HG02610 (cell line): Measurements from ENCODE around the gene PHC3.
"Not testable (repeated sequence)": the region's sequence is repeated elsewhere in the genome, so short reads cannot be mapped to it uniquely, and the experiment has no call there.

Experiments used
- ATAC-seq: cut with Tn5 transposase; IDR thresholded peaks from one replicate; pipeline ENCODE4 v1.9.1; 2021; ENCODE audit warnings: mild to moderate bottlenecking, moderate library complexity; ENCODE audit not compliant: unreplicated experiment

Gene PHC3

GRCh38 chr3:170196833-170197232 lies 15.3 kb upstream of the PHC3 start:
- ATAC-seq, result no peak

DNA sequence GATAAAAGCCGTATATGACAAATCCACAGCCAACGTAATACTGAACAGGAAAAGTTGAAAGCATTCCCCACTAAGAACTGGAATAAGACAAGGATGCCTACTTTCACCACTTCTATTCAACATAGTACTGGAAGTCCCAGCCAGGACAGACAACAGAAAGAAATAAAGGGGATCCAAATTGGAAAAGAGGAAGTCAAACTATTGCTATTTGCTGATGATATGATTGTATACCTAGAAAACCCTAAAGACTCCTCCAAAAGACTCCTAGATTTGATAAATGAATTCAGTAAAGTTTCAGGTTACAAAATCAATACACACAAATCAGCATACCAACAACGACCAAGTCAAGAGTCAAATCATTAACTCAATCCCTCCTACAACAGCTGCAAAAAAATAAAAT lies 14.2 kb upstream of the PHC3 start:
- ATAC-seq, result not testable (repeated sequence)

GRCh38 chr3:170189398-170190256 lies 8.1 kb upstream of the PHC3 start:
- peak; percentile 9 for ATAC-seq

DNA sequence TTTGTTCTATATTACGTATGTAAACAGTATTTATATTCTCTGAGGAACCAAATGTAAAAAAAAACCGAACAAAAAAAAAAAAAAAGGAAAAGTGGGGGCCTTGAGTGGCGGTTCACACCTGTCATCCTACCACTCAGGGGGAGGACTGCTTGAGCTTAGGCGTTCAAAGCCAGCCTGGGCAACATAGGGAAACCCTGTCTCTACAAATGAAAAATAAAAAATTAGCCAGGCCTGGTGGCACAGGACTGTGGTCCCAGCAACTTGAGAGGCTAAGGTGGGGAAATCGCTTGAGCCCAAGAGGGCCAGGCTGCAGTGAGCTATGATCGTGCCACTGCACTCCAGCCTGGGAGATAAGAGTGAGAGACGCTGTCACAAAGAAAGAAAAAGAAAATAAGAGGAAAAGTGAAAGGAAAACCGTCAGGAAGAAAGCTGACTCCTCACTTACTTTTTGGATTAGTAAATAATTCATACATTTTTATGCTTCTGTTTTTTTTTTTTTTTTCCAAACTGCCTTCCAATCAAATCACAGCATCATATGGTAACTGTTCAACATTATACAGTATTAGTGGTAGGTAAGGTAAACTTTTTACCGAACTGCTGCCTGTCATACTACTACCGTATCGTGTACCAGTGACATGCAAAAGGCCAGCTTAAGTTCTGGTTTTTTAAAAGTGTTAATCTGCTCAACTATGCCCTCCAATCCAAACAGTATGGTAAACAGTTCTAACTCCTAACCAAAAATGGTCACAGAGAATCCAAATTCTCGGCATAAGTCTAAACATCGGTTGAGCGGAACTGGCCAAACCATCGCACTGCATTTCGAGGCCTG lies 1.2 kb downstream of the PHC3 start:
- ATAC-seq, result peak; percentile 22

GRCh38 chr3:170179432-170179831 lies 2.1 kb downstream of the PHC3 start:
- ATAC-seq, result no peak

DNA sequence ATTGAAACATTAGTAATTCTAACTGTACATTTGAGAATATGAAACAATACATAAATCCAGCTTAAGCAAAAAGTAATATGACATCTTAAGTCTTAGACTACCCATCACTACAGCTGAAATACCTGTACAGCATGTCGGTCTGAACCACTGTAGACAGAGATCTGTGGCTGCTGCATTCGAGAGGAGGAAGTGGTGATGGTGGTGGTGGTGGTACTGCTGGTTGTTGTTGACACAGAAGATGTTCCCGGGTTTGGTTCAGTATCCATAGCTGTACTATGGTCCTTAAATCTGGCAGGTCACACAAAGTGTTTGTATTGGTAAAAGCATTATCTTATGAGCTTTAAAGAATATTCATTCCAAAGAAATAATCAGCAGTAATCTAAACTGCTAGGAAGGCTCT lies 2.9 kb downstream of the PHC3 start:
- no peak for ATAC-seq

DNA sequence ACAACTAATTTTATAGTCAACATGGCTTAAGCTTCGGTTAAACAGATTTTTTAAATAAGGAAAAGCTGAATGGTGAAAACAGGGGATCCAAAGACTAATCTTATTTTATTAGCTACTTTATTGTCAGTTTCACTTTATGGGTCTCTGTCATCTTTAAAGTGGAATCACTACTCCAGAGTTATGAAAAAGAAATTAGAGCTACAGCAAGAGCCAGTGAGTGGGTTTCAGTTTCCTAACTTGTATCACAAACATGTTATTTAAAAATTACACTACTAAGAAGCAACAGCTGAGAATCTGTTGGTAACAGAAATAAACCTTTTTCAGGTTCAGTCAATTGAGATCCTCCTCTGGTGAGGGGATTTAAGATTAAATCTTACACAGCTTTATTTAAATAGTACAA lies 10.0 kb downstream of the PHC3 start:
- peak; percentile 86 for ATAC-seq

- ATAC-seq, result no peak
Observed at GRCh38 chr3:170164717-170165116, 16.8 kb downstream of the PHC3 start.

DNA sequence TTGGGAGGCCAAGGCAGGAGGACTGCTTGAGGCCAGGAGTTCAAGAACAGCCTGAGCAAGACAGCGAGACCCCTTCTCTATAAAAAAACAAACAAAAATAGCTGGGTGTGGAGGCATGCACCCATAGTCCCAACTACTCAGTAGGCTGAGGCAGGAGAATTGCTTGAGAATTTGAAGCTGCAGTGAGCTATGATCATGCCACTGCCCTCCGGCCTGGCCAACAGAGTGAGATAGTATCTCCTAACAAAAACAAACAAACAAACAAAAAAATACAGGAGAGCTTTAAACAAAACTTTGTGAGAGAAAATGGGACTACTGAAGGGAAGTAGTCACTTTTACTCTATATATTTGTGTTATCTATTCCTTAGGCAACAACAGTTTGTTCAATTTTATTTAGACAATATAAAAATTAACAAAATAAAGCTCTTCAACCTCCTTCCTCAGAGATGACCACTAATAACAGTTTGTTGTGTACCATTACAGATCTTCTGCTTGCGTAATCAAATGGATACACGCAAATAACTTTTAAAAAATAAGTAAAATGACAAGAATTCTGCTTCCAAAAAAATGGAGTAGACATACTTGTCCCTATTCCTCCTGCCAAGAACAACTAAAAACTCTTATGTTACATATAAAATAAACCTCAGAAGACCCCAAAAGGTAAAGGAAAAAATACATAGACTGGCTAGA lies 17.4 kb downstream of the PHC3 start:
- ATAC-seq, result no peak

- no peak for ATAC-seq
Observed at GRCh38 chr3:170162630-170163029, 18.9 kb downstream of the PHC3 start.

DNA sequence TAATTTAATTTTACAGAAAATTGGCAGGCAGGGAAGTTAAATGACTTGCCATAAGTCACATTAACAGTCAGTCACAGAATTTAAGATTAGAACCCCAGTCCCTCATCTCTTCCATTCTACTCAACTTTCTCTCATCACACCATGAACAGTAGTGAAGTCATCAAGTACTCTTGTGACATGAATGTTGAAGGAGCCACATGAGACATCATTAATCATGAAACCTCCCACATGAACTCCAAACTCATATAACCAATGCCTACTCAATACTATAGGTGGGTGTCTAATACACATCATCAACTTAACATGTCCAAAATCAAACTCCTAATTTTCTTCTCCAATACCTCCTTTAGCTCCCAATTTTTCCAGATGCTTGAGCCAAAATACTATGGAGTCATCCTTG lies 19.5 kb downstream of the PHC3 start:
- ATAC-seq, result no peak

DNA sequence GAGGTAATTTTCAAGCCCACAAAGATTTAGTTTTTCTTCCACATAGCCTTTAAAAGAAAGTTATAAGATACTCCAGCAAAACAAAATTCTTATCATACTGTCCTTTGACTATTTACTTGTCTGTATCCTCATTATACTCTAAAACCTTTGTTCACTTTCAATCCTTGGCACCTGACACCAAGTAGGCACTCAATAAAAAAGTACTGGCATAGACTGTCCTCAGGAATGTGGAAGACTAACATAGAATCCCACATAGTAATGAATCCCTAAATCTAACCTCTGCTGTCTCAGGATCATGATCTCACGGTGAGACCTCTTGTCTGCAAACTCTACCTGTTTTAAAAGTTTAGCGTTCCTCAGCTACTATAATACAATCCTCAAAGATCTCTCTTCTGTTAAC lies 21.6 kb downstream of the PHC3 start:
- ATAC-seq, result no peak

GRCh38 chr3:170159459-170159858 lies 22.1 kb downstream of the PHC3 start:
- ATAC-seq, result no peak

GRCh38 chr3:170155604-170156003 lies 25.9 kb downstream of the PHC3 start:
- no peak for ATAC-seq

DNA sequence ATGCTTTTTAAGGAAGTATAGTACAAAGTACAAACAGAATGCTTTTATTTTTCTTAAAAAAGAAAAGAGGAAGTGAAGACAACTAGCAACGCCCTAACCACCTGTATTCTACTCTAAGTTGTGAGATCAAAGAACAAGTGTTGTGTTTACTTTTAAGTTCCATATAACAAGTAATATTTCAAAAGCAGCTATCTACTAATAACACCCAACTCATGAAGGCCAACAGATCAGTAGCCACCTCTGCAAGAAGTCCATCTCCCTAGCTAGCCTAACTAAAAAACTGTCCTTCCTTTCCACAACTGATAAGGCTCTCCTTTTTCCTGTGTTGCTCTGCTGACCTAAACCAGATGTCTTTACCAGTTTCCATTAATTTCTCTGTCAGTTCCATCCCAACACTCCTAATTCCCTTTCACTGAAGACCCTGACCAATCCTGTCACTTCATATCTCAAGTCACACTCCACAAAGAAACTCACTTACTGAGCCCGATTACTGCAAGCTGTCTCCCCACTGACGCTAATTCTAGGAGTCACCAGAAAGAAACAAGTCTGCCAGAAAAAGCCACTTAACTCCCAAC lies 26.9 kb downstream of the PHC3 start:
- ATAC-seq, result peak; percentile 64

DNA sequence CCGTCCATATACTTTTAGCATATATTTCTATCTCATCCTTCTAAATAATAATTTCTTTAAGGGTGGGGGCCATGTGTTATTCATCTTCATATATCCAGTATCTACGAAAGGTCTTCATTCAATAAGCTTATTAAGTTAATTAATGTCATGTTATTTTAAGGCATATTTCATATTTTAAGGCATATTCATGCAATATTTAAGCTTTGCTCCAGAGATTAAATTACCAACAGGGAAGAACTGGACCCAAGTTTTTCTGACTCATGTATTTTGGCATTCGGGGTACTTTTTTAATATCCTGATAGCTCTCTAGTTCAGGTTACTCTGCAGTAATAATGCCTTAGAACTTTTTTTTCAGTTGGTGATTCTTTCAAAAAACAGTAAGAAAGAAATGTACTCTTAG lies 27.4 kb downstream of the PHC3 start:
- ATAC-seq, result no peak

GRCh38 chr3:170151536-170151935 lies 30.0 kb downstream of the PHC3 start:
- no peak for ATAC-seq

- no peak for ATAC-seq
Observed at GRCh38 chr3:170149016-170149415, 32.5 kb downstream of the PHC3 start.

GRCh38 chr3:170145278-170145677 lies 36.3 kb downstream of the PHC3 start:
- ATAC-seq, result no peak

DNA sequence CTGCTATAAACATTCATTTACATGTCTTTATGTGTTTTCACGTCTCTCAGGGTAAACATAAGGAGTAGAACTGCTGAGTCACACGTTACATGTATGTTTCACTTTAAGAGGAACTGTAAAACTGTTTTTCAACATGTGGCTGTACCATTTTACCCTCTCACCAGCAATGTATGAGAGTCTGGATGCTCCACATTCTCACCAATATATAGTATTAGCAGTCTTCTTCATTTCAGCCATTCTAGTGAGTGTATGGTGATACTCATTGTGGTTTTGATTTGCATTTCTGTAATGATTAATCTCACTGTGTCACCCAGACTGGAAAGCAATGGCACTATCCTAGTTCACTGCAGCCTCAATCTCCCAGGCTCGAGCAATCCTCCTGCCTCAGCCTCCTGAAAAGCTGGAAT lies 37.1 kb downstream of the PHC3 start:
- ATAC-seq, result peak; percentile 95

- ATAC-seq, result no peak
Observed at GRCh38 chr3:170142373-170142772, 39.2 kb downstream of the PHC3 start.
